Measurements from ENCODE around the gene GRK5.

The GRK5 gene

GRCh38 chr10:119347181-119347974, 140.0 kb downstream of the GRK5 start:
- no peak for DNase-seq

GRCh38 chr10:119348106-119348505, 140.7 kb downstream of the GRK5 start:
- DNase-seq: no peak

- DNase-seq: no peak
These were observed 141.3 kb downstream of the GRK5 start for GRCh38 chr10:119348516-119349240.

- DNase-seq: no peak
These were observed 142.0 kb downstream of the GRK5 start for GRCh38 chr10:119349341-119349740.

- DNase-seq: no peak
These were observed 142.6 kb downstream of the GRK5 start for GRCh38 chr10:119349937-119350501.

- DNase-seq: no peak
These were observed 143.2 kb downstream of the GRK5 start for GRCh38 chr10:119350502-119351097.

- peak; percentile 41 for DNase-seq
These were observed 143.8 kb downstream of the GRK5 start for GRCh38 chr10:119351189-119351588.

- DNase-seq: no peak
These were observed 144.7 kb downstream of the GRK5 start for GRCh38 chr10:119352042-119352441.

- DNase-seq: no peak
These were observed 145.4 kb downstream of the GRK5 start for GRCh38 chr10:119352807-119353206.

- no peak for DNase-seq
These were observed 146.1 kb downstream of the GRK5 start for GRCh38 chr10:119353421-119353820.

- DNase-seq: no peak
These were observed 148.6 kb downstream of the GRK5 start for GRCh38 chr10:119355930-119356329.

GRCh38 chr10:119357412-119358151, 150.2 kb downstream of the GRK5 start:
- no peak for DNase-seq

- no peak for DNase-seq
These were observed 150.8 kb downstream of the GRK5 start for GRCh38 chr10:119358152-119358512.

- no peak for DNase-seq
These were observed 151.2 kb downstream of the GRK5 start for GRCh38 chr10:119358567-119358966.

- no peak for DNase-seq
These were observed 151.7 kb downstream of the GRK5 start for GRCh38 chr10:119359025-119359424.

GRCh38 chr10:119360181-119360921, 153.0 kb downstream of the GRK5 start:
- DNase-seq: peak; percentile 29

GRCh38 chr10:119361037-119361436, 153.7 kb downstream of the GRK5 start:
- no peak for DNase-seq

GRCh38 chr10:119362122-119362521, 154.8 kb downstream of the GRK5 start:
- DNase-seq: no peak

- DNase-seq: no peak
These were observed 157.6 kb downstream of the GRK5 start for GRCh38 chr10:119364645-119365600.

GRCh38 chr10:119365773-119366599, 158.6 kb downstream of the GRK5 start:
- no peak for DNase-seq
